Karpas-422 (cell line): ENCODE measurements around the gene UPK3B. TPM values are rescaled to one million over a fixed set of nuclear protein-coding genes. Genes with fewer than 3 reads are reported as not detected.
"Not testable (repeated sequence)": the region's sequence is repeated elsewhere in the genome, so short reads cannot be mapped to it uniquely, and the experiment has no call there.

Experiments used
- DNase-seq: peaks from one replicate; pipeline ENCODE4 v3.0.0-alpha.2; 2015
- H2AFZ ChIP-seq: fragments of 200-600 bp; sonication (generic); 2 replicates; pipeline ENCODE4 v1.6.1; 2014; ENCODE audit warnings: antibody characterized with exemption, low read length, mixed read lengths
- H3K27ac ChIP-seq: fragments of 200-600 bp; sonication (generic); 2 replicates; pipeline ENCODE4 v1.5.1; 2014; ENCODE audit warnings: mild to moderate bottlenecking, low read length, moderate library complexity
- H3K27me3 ChIP-seq: fragments of 200-600 bp; sonication (generic); 2 replicates; pipeline ENCODE4 v1.6.1; 2014; ENCODE audit warnings: low read length, mixed read lengths
- H3K36me3 ChIP-seq: fragments of 200-600 bp; sonication (generic); 2 replicates; pipeline ENCODE4 v1.6.1; 2014; ENCODE audit warnings: low read length, mixed read lengths; ENCODE audit not compliant: insufficient read depth
- H3K4me1 ChIP-seq: fragments of 200-600 bp; sonication (generic); 2 replicates; pipeline ENCODE4 v1.6.1; 2014; ENCODE audit warnings: mild to moderate bottlenecking, low read length, mixed read lengths
- H3K4me2 ChIP-seq: fragments of 200-600 bp; sonication (generic); 2 replicates; pipeline ENCODE4 v1.6.1; 2014; ENCODE audit warnings: low read length, low read depth, mild to moderate bottlenecking; ENCODE audit not compliant: poor library complexity, severe bottlenecking
- H3K4me3 ChIP-seq: fragments of 200-600 bp; sonication (generic); 2 replicates; pipeline ENCODE4 v1.5.1; 2014; ENCODE audit warnings: mild to moderate bottlenecking, antibody characterized with exemption, low read length, mixed read lengths
- H3K79me2 ChIP-seq: fragments of 200-600 bp; sonication (generic); 2 replicates; pipeline ENCODE4 v1.6.1; 2014; ENCODE audit warnings: mild to moderate bottlenecking, low read length, mixed read lengths
- H3K9ac ChIP-seq: fragments of 200-600 bp; sonication (generic); 2 replicates; pipeline ENCODE4 v1.6.0; 2014; ENCODE audit warnings: low read length
- H3K9me2 ChIP-seq: fragments of 200-600 bp; sonication (generic), shearing (Covaris generic); replicated peaks from 2 replicates; pipeline ENCODE4 v1.6.0; 2014; ENCODE audit warnings: mild to moderate bottlenecking, low read length, moderate library complexity; ENCODE audit not compliant: insufficient read depth
- H3K9me3 ChIP-seq: fragments of 300-700, 200-600 bp; sonication (generic); 2 replicates; pipeline ENCODE4 v1.6.1; 2014; ENCODE audit warnings: low read length, mixed read lengths
- H4K20me1 ChIP-seq: fragments of 200-600 bp; sonication (generic); 2 replicates; pipeline ENCODE4 v1.6.1; 2014; ENCODE audit warnings: mild to moderate bottlenecking, antibody characterized with exemption, low read length, low read depth; ENCODE audit not compliant: insufficient read depth
- total RNA-seq: library from RNA; depleted of rRNA; stranded (reverse); fragments of >200 nt; shearing (Covaris generic); gene quantifications from 2 replicates; pipeline ENCODE4 v1.2.3, GENCODE V29; 2014; ENCODE audit warnings: low replicate concordance; rRNA removed

Gene UPK3B
- total RNA-seq, result 0.26 TPM in 1 of 2 replicates, not detected in the other

- Histone ChIP-seq H3K4me2 (no peak within 1 kb of the TSS), H3K9ac (no peak within 1 kb of the TSS), H2AFZ (no peak within 1 kb of the TSS), H3K27ac (no peak within 1 kb of the TSS), H3K4me3 (no peak within 1 kb of the TSS), H3K9me2 (no peaks in the 10 kb centered on the region), H3K36me3 (no peaks in the 10 kb centered on the region), H3K9me3 (no peaks in the 10 kb centered on the region), H3K27me3 (no peaks in the 10 kb centered on the region), H3K79me2 (no peaks in the 10 kb centered on the region), H4K20me1 (no peaks in the 10 kb centered on the region), H3K4me1 (no peaks in the 10 kb centered on the region)
- peak; percentile 46 for DNase-seq
Observed at GRCh38 chr7:76509931-76510877, at the start of gene UPK3B. Gene UPK3B, plus strand, starts transcription at chr7:76510552. Its CDS starts 101 bp downstream, at chr7:76510653.

- H3K9ac ChIP-seq, H3K9me3 ChIP-seq, H3K27me3 ChIP-seq, H3K9me2 ChIP-seq, H3K4me1 ChIP-seq, H3K27ac ChIP-seq, H3K4me3 ChIP-seq, H2AFZ ChIP-seq, DNase-seq, H3K4me2 ChIP-seq, H4K20me1 ChIP-seq, H3K36me3 ChIP-seq, H3K79me2 ChIP-seq: not testable (repeated sequence)
Observed at GRCh38 chr7:76460767-76461166, 49.6 kb upstream of the UPK3B start.

- Histone ChIP-seq H3K4me3 (peak within 1 kb of the TSS; percentile 57; the same call in 1 of the 2 replicates), H3K9ac (peak within 1 kb of the TSS; percentile 59)
- H4K20me1 ChIP-seq, H3K9me3 ChIP-seq, H3K27me3 ChIP-seq, H3K4me2 ChIP-seq, DNase-seq, H3K9me2 ChIP-seq, H2AFZ ChIP-seq, H3K4me1 ChIP-seq, H3K79me2 ChIP-seq, H3K27ac ChIP-seq, H3K36me3 ChIP-seq: not testable (repeated sequence)
Observed at GRCh38 chr7:76461464-76462101, 48.8 kb upstream of the UPK3B start, which contains the start of gene DTX2. Gene DTX2, plus strand, starts transcription at chr7:76461709. Its CDS starts 18,801 bp downstream, at chr7:76480510.

- H3K4me1 ChIP-seq, H3K9ac ChIP-seq, H3K36me3 ChIP-seq, H3K4me3 ChIP-seq, H3K27ac ChIP-seq, H2AFZ ChIP-seq, H3K4me2 ChIP-seq, H3K27me3 ChIP-seq, H3K9me3 ChIP-seq, H3K9me2 ChIP-seq, H4K20me1 ChIP-seq, H3K79me2 ChIP-seq, DNase-seq: not testable (repeated sequence)
Observed at GRCh38 chr7:76462271-76462882, 48.0 kb upstream of the UPK3B start.

GRCh38 chr7:76464959-76465358 is 45.4 kb upstream of the UPK3B start:
- not testable (repeated sequence) for H3K79me2 ChIP-seq, H3K27ac ChIP-seq

GRCh38 chr7:76465950-76466349 is 44.4 kb upstream of the UPK3B start:
- H2AFZ ChIP-seq, H3K4me1 ChIP-seq, H3K27me3 ChIP-seq, DNase-seq, H3K36me3 ChIP-seq, H3K27ac ChIP-seq, H4K20me1 ChIP-seq, H3K9me3 ChIP-seq, H3K4me3 ChIP-seq, H3K9ac ChIP-seq, H3K9me2 ChIP-seq, H3K79me2 ChIP-seq, H3K4me2 ChIP-seq: not testable (repeated sequence)

More at GRCh38 chr7:76464959-76465358, 45.4 kb upstream of the UPK3B start:
- H4K20me1 ChIP-seq, H3K9me2 ChIP-seq, H3K27me3 ChIP-seq, H3K9ac ChIP-seq, H3K9me3 ChIP-seq, H3K4me3 ChIP-seq, H3K36me3 ChIP-seq, DNase-seq, H3K4me1 ChIP-seq, H3K4me2 ChIP-seq, H2AFZ ChIP-seq: not testable (repeated sequence)

- H2AFZ ChIP-seq, H3K4me2 ChIP-seq, H3K4me3 ChIP-seq, H4K20me1 ChIP-seq, H3K4me1 ChIP-seq, H3K36me3 ChIP-seq, H3K9me3 ChIP-seq, H3K9me2 ChIP-seq, H3K27me3 ChIP-seq, H3K9ac ChIP-seq, H3K27ac ChIP-seq, H3K79me2 ChIP-seq: not testable (repeated sequence)
- peak; percentile 34 for DNase-seq
Observed at GRCh38 chr7:76467743-76468404, 42.5 kb upstream of the UPK3B start.
